Gastrocnemius medialis (tissue), 4 donors: ENCODE results near the gene KCNIP4. TPM values are rescaled to one million over a fixed set of nuclear protein-coding genes. Genes with fewer than 3 reads are reported as not detected.
A peak's percentile ranks its signal among the peaks of the same experiment; 100 is the strongest.
"Not testable (repeated sequence)": the region's sequence is repeated elsewhere in the genome, so short reads cannot be mapped to it uniquely, and the experiment has no call there.

ENCODE experiments used
- ATAC-seq, 2 donors: fragments of 150-250 bp; one replicate each; pipeline ENCODE4 v1.9.1; 2016
- DNase-seq, 2 donors: peaks; one replicate each; pipeline ENCODE4 v3.0.0-alpha.2; 2019
- H3K27ac ChIP-seq, 4 donors: fragments of 200-600 bp; sonication (generic); 1 replicate in 1 of 4; 2 replicates in 3 of 4; pipeline ENCODE4 v1.5.1; 2016 to 2018; ENCODE audit warnings: mild to moderate bottlenecking in 2 of 4, moderate library complexity in 1 of 4
- H3K27me3 ChIP-seq, 3 donors: fragments of 200-600 bp; sonication (generic) in 2 of 3; 1 replicate in 1 of 3; 2 replicates in 2 of 3; pipeline versions ENCODE4 v1.5.1 to v1.6.0; 2016 to 2019; ENCODE audit warnings: mild to moderate bottlenecking in 1 of 3, moderate library complexity in 1 of 3
- H3K36me3 ChIP-seq, 2 donors: fragments of 200-600 bp; sonication (generic) in 1 of 2; one replicate each; pipeline ENCODE4 v1.5.1; 2017 to 2018
- H3K4me1 ChIP-seq, 2 donors: fragments of 200-600 bp; sonication (generic) in 1 of 2; one replicate each; pipeline ENCODE4 v1.5.1; 2016 to 2017; ENCODE audit warnings: mild to moderate bottlenecking in 2 of 2
- H3K4me3 ChIP-seq, 4 donors: fragments of 200-600 bp; sonication (generic) in 3 of 4; 1 replicate in 1 of 4; 2 replicates in 3 of 4; pipeline ENCODE4 v1.5.1; 2016 to 2019; ENCODE audit warnings: mild to moderate bottlenecking in 2 of 4
- H3K9me3 ChIP-seq, 3 donors: fragments of 200-600 bp; sonication (generic) in 2 of 3; 1 replicate in 1 of 3; 2 replicates in 2 of 3; pipeline ENCODE4 v1.5.1; 2016 to 2019
- POLR2A ChIP-seq, 2 donors: fragments of 450-650 bp; IDR thresholded peaks; one replicate each; pipeline ENCODE4 v1.6.1; 2017; ENCODE audit warnings: antibody characterized with exemption in 2 of 2, mild to moderate bottlenecking in 2 of 2, moderate library complexity in 2 of 2
- in situ Hi-C, 4 donors: fragments of 200-750 bp; cut with MboI; loops; one replicate each; pipeline versions ENCODE4 v1.15.0 to v1.8.0; 2017; ENCODE audit warnings: low sequenced_read_pairs in 4 of 4
- intact Hi-C: fragments of 100-400 bp; cut with DNase I; formaldehyde crosslinking; loops from one replicate; pipeline ENCODE4 v1.15.1; 2023; ENCODE audit warnings: low total_unique reads
- total RNA-seq, 4 donors: library from RNA; depleted of rRNA; stranded (reverse); fragments of >200 nt; gene quantifications; one replicate each; pipeline versions ENCODE4 v1.1.0 to v1.2.3, GENCODE V29; 2016
- TF ChIP-seq, protein P1 (sequence below), 5 experiments: fragments of 450-650 bp in 3 of 5; fragments of 200-600 bp in 2 of 5; sonication (generic) in 2 of 5; IDR thresholded peaks in 4 of 5; conservative IDR thresholded peaks in 1 of 5; 1 replicate in 4 of 5; 2 replicates in 1 of 5; pipeline ENCODE4 v1.5.1; 2016 to 2019; ENCODE audit warnings: antibody characterized with exemption in 5 of 5, mild to moderate bottlenecking in 3 of 5, moderate library complexity in 3 of 5

The KCNIP4 gene
- total RNA-seq, result not detected

DNA sequence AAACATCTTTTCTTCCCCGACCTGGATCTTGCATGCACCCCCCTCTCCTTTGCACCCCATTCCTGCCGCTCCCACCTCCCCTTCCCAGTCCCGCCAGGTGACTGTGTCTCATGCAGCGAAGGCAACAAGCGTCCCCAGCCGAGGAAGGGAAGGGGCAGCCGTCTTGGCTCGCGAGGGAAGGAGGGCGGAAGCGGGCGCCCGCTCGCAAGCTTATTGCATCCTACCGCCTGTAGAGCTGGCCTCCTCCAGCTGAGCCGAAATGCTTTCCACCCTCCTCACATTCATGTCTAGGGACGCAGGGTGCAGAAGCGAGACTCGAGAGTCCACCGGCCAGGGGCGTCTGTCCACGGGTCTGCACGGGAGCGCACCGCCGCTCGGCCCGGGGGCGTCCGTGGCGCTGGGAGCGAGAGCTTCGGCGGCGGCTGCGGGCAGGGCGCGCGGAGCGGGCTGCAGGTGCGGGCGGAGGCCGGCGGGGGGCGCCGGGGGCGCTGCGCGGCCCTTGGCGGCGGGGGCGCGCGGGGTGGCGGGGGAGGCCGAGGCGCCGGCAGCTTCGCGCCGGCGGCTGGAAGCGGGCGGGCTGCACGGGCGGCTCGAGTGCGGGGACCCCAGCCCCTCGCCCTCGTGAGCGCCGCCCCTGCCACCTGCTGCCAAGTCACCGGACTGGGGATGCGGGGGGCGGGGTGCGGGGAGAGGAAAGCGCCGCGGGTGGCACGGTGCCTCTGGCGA is at the start of gene KCNIP4:
TSS of gene KCNIP4 (minus strand) at position 426 of the 726 bp plus-strand sequence.
- ATAC-seq, result no peak
- H3K4me1 ChIP-seq, result no peaks in the 10 kb centered on the region
- no peak for DNase-seq
- intact Hi-C loops (no loop called here), in situ Hi-C loops (no loop called here)
- H3K4me3 ChIP-seq, result peak within 1 kb of the TSS in 2 of 4 donors; percentile 22 to 25
- peaks cover 15 to 22% (median 18%) of the 10 kb centered on the region in 3 donors for H3K27me3 ChIP-seq
- H3K27ac ChIP-seq, result no peak within 1 kb of the TSS
- no peaks in the 10 kb centered on the region for H3K9me3 ChIP-seq
- no peaks in the 10 kb centered on the region for H3K36me3 ChIP-seq
- TF ChIP-seq, protein P1, sequence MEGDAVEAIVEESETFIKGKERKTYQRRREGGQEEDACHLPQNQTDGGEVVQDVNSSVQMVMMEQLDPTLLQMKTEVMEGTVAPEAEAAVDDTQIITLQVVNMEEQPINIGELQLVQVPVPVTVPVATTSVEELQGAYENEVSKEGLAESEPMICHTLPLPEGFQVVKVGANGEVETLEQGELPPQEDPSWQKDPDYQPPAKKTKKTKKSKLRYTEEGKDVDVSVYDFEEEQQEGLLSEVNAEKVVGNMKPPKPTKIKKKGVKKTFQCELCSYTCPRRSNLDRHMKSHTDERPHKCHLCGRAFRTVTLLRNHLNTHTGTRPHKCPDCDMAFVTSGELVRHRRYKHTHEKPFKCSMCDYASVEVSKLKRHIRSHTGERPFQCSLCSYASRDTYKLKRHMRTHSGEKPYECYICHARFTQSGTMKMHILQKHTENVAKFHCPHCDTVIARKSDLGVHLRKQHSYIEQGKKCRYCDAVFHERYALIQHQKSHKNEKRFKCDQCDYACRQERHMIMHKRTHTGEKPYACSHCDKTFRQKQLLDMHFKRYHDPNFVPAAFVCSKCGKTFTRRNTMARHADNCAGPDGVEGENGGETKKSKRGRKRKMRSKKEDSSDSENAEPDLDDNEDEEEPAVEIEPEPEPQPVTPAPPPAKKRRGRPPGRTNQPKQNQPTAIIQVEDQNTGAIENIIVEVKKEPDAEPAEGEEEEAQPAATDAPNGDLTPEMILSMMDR (IDR thresholded peaks at IDR 0.05 in 4 of 5, conservative IDR thresholded peaks at IDR 0.05 in 1 of 5), result no peak
- no peak for TF ChIP-seq POLR2A (IDR thresholded peaks at IDR 0.05)

DNA sequence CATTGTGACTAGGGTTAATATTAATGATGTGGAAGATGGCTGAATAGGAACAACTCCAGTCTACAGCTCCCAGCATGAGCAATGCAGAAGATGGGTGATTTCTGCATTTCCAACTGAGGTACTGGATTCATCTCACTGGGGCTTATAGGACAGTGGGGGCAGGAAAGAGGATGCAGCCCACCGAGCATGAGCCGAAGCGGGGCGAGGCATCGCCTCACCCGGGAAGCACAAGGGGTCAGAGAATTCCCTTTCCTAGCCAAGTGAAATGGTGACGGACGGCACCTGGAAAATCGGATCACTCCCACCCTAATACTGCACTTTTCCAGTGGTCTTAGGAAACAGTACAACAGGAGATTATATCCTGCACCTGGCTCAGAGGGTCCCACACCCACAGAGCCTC is 48.0 kb upstream of the KCNIP4 start:
- H3K27ac ChIP-seq, ATAC-seq, H3K4me3 ChIP-seq, in situ Hi-C loops, DNase-seq, H3K27me3 ChIP-seq, H3K9me3 ChIP-seq, H3K36me3 ChIP-seq, H3K4me1 ChIP-seq, intact Hi-C loops: not testable (repeated sequence)

DNA sequence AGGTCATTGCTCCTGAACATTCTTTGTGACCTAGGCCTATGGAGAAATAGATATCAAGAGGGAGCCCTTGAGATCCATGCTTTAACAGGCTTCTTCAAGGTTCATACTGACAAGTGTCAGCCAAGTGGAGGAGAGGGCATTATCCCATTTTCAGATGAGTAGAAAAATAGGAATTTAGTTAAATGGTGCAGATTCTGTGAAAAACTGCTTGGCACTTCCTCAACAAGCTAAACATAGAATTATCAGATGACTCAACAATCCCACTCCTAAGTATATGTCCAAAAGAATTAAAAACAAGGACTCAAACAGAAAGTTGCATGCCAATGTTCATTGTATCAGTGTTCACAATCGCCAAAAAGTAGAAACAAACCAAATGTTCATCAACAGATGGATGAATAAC is 43.8 kb upstream of the KCNIP4 start:
- TF ChIP-seq, protein P1 (IDR thresholded peaks at IDR 0.05 in 4 of 5, conservative IDR thresholded peaks at IDR 0.05 in 1 of 5), result no peak
- TF ChIP-seq POLR2A (IDR thresholded peaks at IDR 0.05), result no peak
- Histone ChIP-seq H3K36me3 (no peaks in the 10 kb centered on the region), H3K27ac (no peak overlapping the region), H3K4me3 (no peak overlapping the region), H3K27me3 (no peaks in the 10 kb centered on the region), H3K4me1 (no peaks in the 10 kb centered on the region), H3K9me3 (no peaks in the 10 kb centered on the region)
- no peak for DNase-seq
- ATAC-seq, result no peak
- intact Hi-C loops, result no loop called here
- in situ Hi-C loops, result no loop called here

GRCh38 chr4:21991562-21991961 is 43.0 kb upstream of the KCNIP4 start:
- Histone ChIP-seq H3K36me3 (no peaks in the 10 kb centered on the region), H3K9me3 (no peaks in the 10 kb centered on the region), H3K4me1 (no peaks in the 10 kb centered on the region), H3K27me3 (no peaks in the 10 kb centered on the region), H3K27ac (no peak overlapping the region), H3K4me3 (no peak overlapping the region)
- ATAC-seq, result no peak
- in situ Hi-C loops (no loop called here), intact Hi-C loops (no loop called here)
- no peak for DNase-seq
- TF ChIP-seq, protein P1 (IDR thresholded peaks at IDR 0.05 in 4 of 5, conservative IDR thresholded peaks at IDR 0.05 in 1 of 5), result no peak
- TF ChIP-seq POLR2A (IDR thresholded peaks at IDR 0.05), result no peak

GRCh38 chr4:21991050-21991449 is 42.5 kb upstream of the KCNIP4 start:
- DNase-seq (no peak), ATAC-seq (no peak)
- Histone ChIP-seq H3K4me1 (no peaks in the 10 kb centered on the region), H3K27me3 (no peaks in the 10 kb centered on the region), H3K4me3 (no peak overlapping the region), H3K27ac (no peak overlapping the region), H3K36me3 (no peaks in the 10 kb centered on the region), H3K9me3 (no peaks in the 10 kb centered on the region)
- TF ChIP-seq, protein P1 (IDR thresholded peaks at IDR 0.05 in 4 of 5, conservative IDR thresholded peaks at IDR 0.05 in 1 of 5), result no peak
- TF ChIP-seq POLR2A (IDR thresholded peaks at IDR 0.05), result no peak
- in situ Hi-C loops (no loop called here), intact Hi-C loops (no loop called here)
